Activated CD8-positive, alpha-beta T cell treated with anti-CD3 and anti-CD28 coated beads for 36 hours (primary cell): ENCODE data around the gene IQCE. TPM values are rescaled to one million over a fixed set of nuclear protein-coding genes. Genes with fewer than 3 reads are reported as not detected.

ENCODE experiments used
- ATAC-seq: fragments of 200-7000 bp; cut with Tn5 transposase; one replicate; pipeline ENCODE4 v1.10.0; 2021; ENCODE audit warnings: mild to moderate bottlenecking, moderate library complexity
- CTCF ChIA-PET: fragments of 350-600 bp; sonication (Branson Sonifier 250); formaldehyde crosslinking; loops from one replicate; lab custom pipeline; 2021; ENCODE audit warnings: antibody characterized with exemption; lab: Charles Lee
- POLR2A ChIA-PET: fragments of 350-600 bp; sonication (Branson Sonifier 250); formaldehyde crosslinking; loops from one replicate; lab custom pipeline; 2021; ENCODE audit warnings: antibody characterized with exemption; lab: Charles Lee
- DNase-seq: peaks from one replicate; pipeline ENCODE4 v3.0.0-alpha.2; 2020
- H3K27ac Mint-ChIP-seq: one replicate; pipeline ENCODE4 v1.8.0; 2021; ENCODE audit warnings: mild to moderate bottlenecking, mixed read lengths
- H3K27me3 Mint-ChIP-seq: one replicate; pipeline ENCODE4 v1.8.0; 2021; ENCODE audit warnings: mixed read lengths
- H3K36me3 Mint-ChIP-seq: one replicate; pipeline ENCODE4 v1.8.0; 2021; ENCODE audit warnings: low read depth, mixed read lengths
- H3K4me1 Mint-ChIP-seq: one replicate; pipeline ENCODE4 v1.8.0; 2021; ENCODE audit warnings: low read depth, mixed read lengths
- H3K4me3 Mint-ChIP-seq: one replicate; pipeline ENCODE4 v1.8.0; 2021; ENCODE audit warnings: mild to moderate bottlenecking, moderate library complexity, mixed read lengths
- H3K9me3 Mint-ChIP-seq: one replicate; pipeline ENCODE4 v1.8.0; 2021; ENCODE audit warnings: mixed read lengths
- intact Hi-C: fragments of 100-400 bp; cut with micrococcal nuclease; formaldehyde crosslinking; loops from one replicate; pipeline ENCODE4 v1.10.0; 2022
- total RNA-seq, 2 experiments: library from RNA; stranded (reverse); gene quantifications; one replicate each; pipeline ENCODE4 v1.2.3, GENCODE V29; 2021
- TF ChIP-seq, protein P1 (sequence below): fragments of 200-600 bp; IDR thresholded peaks from one replicate; pipeline ENCODE4 v1.8.0; 2022; ENCODE audit warnings: antibody characterized with exemption, mild to moderate bottlenecking

The IQCE gene
- total RNA-seq, 2 experiments from 2014 or later: 4.0 to 4.3 TPM

- CTCF ChIA-PET: no interaction called here
Measured at GRCh38 chr7:2626498-2627117, 67.8 kb downstream of the IQCE start.

GRCh38 chr7:2627258-2628129, 68.7 kb downstream of the IQCE start:
- intact Hi-C loops: no loop called here
- Mint-ChIP-seq H3K36me3 (no peaks in the 10 kb centered on the region), H3K4me3 (no peak overlapping the region), H3K4me1 (peaks cover 5% of the 10 kb centered on the region), H3K27me3 (no peaks in the 10 kb centered on the region), H3K9me3 (no peaks in the 10 kb centered on the region), H3K27ac (no peak overlapping the region)
- DNase-seq (no peak), ATAC-seq (no peak)
- TF ChIP-seq, protein P1, sequence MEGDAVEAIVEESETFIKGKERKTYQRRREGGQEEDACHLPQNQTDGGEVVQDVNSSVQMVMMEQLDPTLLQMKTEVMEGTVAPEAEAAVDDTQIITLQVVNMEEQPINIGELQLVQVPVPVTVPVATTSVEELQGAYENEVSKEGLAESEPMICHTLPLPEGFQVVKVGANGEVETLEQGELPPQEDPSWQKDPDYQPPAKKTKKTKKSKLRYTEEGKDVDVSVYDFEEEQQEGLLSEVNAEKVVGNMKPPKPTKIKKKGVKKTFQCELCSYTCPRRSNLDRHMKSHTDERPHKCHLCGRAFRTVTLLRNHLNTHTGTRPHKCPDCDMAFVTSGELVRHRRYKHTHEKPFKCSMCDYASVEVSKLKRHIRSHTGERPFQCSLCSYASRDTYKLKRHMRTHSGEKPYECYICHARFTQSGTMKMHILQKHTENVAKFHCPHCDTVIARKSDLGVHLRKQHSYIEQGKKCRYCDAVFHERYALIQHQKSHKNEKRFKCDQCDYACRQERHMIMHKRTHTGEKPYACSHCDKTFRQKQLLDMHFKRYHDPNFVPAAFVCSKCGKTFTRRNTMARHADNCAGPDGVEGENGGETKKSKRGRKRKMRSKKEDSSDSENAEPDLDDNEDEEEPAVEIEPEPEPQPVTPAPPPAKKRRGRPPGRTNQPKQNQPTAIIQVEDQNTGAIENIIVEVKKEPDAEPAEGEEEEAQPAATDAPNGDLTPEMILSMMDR: no peak
- ChIA-PET POLR2A (interaction anchor here (1.0 kb wide), 1 partner anchor 83 kb away, joined by 4 read pairs; no protein-coding TSS in a partner anchor), CTCF (interaction anchor here (1.3 kb wide), 1 partner anchor 83 kb away, joined by 3 read pairs; no protein-coding TSS in a partner anchor)

More at GRCh38 chr7:2626498-2627117, 67.8 kb downstream of the IQCE start:
- H3K36me3 Mint-ChIP-seq: no peaks in the 10 kb centered on the region
- POLR2A ChIA-PET: interaction anchor here (0.5 to 0.6 kb wide), 2 partner anchors 862 to 1168 kb away, joined by 3 read pairs; no protein-coding TSS in a partner anchor
- H3K4me3 Mint-ChIP-seq: no peak overlapping the region
- H3K27ac Mint-ChIP-seq: no peak overlapping the region
- TF ChIP-seq, protein P1: no peak
- DNase-seq (no peak), ATAC-seq (no peak)
- peaks cover 5% of the 10 kb centered on the region for H3K4me1 Mint-ChIP-seq
- H3K9me3 Mint-ChIP-seq: no peaks in the 10 kb centered on the region
- intact Hi-C loops: no loop called here
- no peaks in the 10 kb centered on the region for H3K27me3 Mint-ChIP-seq

DNA sequence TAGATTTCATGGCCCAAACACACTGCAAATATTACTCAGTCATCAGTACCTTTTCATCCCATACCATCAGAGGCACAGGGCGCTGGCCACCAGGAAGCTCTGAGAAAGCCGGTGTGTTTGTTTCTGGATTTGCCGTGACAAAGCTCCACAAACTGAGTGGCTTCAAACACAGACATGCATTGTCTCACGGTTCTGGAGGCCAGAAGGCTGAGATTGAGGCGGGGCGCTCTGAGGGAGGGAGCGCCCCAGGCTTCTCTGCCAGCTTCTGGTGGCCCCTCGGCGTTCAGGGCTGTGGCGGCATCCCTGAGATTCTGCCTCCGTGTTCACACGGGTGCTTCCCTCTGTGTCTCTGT, 69.3 kb downstream of the IQCE start:
- Mint-ChIP-seq H3K4me3 (no peak overlapping the region), H3K9me3 (no peaks in the 10 kb centered on the region), H3K27ac (no peak overlapping the region), H3K36me3 (no peaks in the 10 kb centered on the region), H3K4me1 (peaks cover 5% of the 10 kb centered on the region), H3K27me3 (no peaks in the 10 kb centered on the region)
- DNase-seq (no peak), ATAC-seq (no peak)
- intact Hi-C loops: no loop called here
- CTCF ChIA-PET: interaction anchor here (1.3 kb wide), 1 partner anchor 82 kb away, joined by 3 read pairs; no protein-coding TSS in a partner anchor
- TF ChIP-seq, protein P1: no peak
- POLR2A ChIA-PET: interaction anchor here (1.0 kb wide), 1 partner anchor 82 kb away, joined by 4 read pairs; no protein-coding TSS in a partner anchor

GRCh38 chr7:2628891-2629290, 70.1 kb downstream of the IQCE start:
- Mint-ChIP-seq H3K9me3 (no peaks in the 10 kb centered on the region), H3K36me3 (no peaks in the 10 kb centered on the region), H3K27me3 (no peaks in the 10 kb centered on the region), H3K4me3 (no peak overlapping the region), H3K27ac (no peak overlapping the region), H3K4me1 (peaks cover 12% of the 10 kb centered on the region)
- intact Hi-C loops: no loop called here
- DNase-seq: no peak
- TF ChIP-seq, protein P1: no peak
- POLR2A ChIA-PET: interaction anchor here (1.0 kb wide), 1 partner anchor 82 kb away, joined by 4 read pairs; no protein-coding TSS in a partner anchor
- CTCF ChIA-PET: no interaction called here
- ATAC-seq: no peak
